GM18873 (cell line): Measurements from ENCODE around the gene CHST11.
A peak's percentile ranks its signal among the peaks of the same experiment; 100 is the strongest.

ENCODE experiments used
- ATAC-seq: cut with Tn5 transposase; IDR thresholded peaks from one replicate; pipeline ENCODE4 v1.9.1; 2021; ENCODE audit warnings: mild to moderate bottlenecking, moderate library complexity, moderate number of reproducible peaks; ENCODE audit not compliant: unreplicated experiment, low FRiP score

Gene CHST11

GRCh38 chr12:104499668-104500332, 43.1 kb downstream of the CHST11 start:
- ATAC-seq = no peak

DNA sequence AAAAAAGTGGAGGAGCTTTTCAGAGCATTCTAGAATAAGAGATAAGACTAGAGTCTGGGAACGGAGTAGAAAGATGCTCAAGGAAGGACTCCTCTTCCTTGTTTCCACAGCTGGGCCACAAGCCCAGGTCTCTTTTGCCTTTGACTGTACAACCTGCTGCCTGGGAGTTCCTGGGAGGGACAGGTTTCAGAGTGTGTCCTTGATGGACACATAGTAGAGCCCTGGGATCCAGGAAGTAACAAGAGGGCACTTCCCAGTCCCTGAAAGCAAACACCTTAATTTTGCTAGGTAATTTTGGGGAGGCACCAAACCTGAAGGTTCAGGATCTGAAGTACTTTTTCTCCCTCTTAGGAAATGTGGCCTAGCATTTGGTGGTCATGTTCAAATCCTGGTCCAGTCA, 44.4 kb downstream of the CHST11 start:
- no peak for ATAC-seq

DNA sequence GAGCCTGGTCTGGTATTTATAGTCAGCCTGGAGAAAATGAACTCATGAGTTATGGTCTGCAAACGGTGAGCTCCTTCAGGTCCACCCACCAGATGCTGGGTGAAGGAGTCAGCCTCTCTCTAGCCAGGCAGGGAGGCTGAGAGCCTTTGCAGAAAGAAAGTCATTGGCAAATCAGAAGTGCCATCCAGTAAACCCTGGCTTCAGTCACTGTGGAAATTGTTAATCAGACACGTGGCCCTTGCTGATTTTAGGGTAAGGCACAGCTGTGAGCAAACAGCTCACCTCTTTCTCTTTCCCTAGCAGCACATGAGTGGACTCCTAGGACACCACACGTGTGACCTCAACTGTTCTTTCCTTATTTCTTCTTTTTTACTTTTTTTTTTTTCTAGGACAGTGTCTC, 44.9 kb downstream of the CHST11 start:
- ATAC-seq = no peak

DNA sequence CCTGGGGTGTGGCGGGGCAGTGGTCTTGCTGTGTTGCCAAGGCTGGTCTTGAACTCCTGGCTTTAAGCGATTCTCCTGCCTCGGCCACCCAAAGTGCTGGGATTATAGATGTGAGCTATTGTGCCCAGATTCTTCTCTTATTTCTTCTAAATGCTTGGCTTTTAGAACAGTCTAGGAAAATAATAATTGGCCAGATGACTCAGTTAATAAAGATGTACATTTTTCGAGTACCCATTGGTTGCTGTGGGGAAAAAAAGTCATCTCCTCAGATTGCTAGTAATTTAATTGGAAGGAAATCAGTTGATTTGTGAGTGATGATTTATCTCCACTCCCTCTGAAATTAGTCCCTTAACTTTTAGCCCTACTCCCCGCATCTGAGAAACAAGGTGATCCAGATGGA, 45.5 kb downstream of the CHST11 start:
- no peak for ATAC-seq

DNA sequence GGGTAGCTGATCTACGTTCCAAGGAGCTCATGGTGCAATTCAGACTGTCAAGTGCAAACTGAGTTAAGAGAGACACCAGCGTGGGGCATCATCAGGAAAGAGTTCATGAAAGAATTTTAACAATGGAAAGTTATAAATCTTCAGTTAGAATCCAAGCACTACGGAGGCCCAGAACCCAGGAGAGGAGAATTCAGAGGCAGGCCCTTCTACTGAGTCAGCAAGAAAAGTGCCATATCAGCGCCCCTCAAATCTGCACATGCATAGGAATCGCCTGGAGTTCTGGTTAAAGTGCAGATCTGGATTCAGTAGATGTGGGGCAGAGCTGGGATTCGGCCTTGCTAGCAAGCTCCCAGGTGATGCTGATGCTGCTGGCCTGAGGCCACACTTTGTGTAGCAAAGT, 45.9 kb downstream of the CHST11 start:
- no peak for ATAC-seq

- ATAC-seq = no peak
Measured at GRCh38 chr12:104503191-104503590, 46.4 kb downstream of the CHST11 start.

DNA sequence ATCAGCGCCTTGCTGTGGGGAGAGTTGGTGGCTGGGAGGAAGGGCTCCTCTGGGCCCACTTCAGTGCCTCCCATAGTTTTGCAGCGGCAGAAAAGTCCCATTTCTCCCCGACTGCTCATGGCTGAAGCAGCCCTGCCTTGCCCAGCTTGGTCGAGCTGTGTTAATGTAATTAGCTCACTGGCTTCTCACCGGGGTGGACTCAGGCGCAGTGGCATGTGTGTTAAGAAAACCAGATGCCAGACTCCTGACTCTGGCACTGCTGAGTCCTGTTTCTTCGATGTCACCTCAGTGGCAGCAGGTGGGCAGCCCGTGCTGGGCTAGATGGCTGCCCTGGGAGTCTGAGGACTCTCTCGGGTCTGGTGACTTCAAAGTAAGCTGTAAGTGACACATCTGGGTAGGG, 47.4 kb downstream of the CHST11 start:
- ATAC-seq = no peak

- ATAC-seq = peak; percentile 74
Measured at GRCh38 chr12:104505095-104505818, 48.5 kb downstream of the CHST11 start.

DNA sequence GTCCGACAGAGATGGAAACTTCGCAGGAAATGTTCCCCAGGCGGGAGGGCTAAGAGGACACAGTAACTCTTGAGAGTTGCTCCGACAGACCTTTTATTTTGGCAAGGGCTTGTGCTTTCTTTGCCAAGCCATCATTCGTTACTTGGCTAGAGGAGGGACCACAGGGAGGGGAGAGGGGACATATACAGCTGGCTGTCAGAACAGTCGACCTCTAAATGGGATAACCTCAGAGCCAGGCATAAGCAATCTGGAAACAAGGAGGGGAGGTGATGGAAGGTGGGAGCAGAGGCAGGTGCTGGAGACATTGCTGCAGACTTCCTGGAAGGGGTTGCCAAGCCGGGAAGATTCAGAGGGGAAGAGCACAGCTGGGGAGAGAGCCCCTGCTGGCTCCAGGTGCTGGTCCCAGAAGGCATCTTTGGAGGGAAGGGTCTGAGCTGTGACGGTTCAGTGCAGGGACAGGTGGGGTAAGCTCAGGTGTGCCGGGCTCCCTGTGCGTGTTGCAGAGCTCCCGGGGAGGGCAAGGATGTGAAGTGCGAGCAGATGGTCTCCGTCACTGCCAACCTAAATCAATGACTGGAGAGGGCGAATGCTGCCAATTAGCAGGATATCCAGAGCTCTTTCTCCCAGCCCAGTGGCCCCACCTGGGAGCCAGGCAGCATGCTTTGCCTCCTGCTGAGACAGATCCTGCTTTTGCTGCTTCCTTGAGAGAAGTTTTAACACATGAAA, 50.1 kb downstream of the CHST11 start:
- no peak for ATAC-seq

GRCh38 chr12:104507672-104508071, 50.9 kb downstream of the CHST11 start:
- no peak for ATAC-seq

DNA sequence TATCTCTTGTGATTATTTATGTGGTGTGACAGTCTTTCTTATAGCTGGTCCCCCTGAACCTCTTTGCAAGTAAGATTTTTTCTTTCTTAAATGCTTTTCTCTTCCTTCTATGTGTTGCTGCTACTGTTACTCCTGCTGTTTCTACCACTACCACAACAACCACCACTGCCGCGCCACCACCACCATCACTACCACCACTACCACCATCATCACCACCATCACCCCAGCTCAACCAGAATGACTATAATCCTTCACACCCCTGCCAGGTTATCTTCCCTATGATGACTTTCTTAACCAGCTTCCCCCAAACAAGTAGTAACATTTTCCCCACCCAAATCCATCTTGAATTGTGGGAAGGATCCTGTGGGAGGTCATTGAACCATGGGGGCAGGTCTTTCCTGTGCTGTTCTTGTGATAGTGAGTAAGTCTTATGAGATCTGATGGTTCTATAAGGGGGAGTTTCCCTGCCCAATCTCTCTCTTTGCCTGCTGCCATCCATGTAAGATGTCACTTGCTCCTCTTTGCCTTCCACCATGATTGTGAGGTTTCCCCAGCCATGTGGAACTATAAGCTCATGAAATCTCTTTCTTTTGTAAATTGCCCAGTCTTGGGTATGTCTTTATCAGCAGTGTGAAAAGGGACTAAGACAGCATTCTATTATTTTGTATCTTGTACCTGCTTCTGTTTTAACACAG, 52.2 kb downstream of the CHST11 start:
- no peak for ATAC-seq

DNA sequence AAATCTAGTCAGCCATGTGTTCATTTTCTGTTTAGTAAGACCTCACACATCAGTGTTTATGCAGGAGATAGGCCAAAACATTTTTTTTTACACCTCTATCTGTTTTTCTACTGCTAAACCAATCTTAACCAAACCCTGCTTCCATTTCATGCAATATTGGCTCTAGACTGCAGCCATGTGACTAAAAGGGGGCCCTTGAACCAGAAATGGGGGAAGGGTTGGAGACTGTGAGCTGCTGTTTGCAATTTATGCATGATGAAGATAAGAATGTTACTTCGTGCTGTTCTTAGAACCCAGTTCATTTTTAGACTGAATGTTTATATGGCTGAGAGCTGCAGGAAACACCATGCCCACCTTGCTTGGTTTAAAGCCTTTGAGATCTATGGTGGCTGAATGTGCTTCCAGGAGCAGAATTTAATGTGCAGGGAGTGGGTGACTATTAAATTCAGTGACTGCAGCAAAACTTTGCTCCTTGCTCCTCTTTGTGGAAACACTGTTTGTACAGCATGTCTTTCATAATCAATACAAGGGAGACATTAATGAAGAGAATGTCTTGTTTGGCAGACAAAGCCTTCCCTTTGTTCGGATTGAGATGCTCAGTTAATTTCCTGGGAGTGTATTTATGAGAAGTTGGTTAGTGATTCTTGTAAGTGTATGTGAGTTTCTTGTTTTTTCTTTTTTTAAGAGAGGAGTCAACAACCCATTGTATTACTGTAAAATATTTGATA, 53.6 kb downstream of the CHST11 start:
- ATAC-seq = no peak

DNA sequence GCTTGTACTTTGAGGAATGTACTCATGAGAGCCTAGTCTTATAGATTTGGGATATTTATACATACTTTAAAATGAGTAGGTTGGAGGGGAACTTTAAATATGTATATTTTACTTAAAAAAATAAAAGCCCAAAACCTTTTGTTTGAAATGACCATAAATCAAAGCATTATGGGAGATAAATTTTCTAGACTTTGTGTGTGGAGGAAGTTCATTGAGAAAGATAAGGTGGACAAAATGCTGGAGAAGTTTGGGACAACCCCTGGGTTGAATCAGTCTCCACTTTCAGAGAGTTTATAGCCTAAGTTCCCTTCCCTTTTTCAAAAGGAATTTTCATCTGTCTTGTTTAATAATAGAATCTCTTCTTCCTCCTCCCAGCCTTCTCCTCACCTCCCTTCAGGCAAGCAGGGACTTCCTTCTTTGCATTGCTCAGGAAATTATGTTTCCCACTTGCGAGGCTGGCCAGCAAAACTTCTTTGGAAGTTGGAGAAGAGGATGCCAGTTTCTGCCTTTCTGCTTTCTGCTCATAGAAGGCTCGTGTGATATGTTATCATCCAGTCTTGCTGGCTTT, 54.2 kb downstream of the CHST11 start:
- no peak for ATAC-seq

- ATAC-seq = no peak
Measured at GRCh38 chr12:104513681-104514080, 56.9 kb downstream of the CHST11 start.

DNA sequence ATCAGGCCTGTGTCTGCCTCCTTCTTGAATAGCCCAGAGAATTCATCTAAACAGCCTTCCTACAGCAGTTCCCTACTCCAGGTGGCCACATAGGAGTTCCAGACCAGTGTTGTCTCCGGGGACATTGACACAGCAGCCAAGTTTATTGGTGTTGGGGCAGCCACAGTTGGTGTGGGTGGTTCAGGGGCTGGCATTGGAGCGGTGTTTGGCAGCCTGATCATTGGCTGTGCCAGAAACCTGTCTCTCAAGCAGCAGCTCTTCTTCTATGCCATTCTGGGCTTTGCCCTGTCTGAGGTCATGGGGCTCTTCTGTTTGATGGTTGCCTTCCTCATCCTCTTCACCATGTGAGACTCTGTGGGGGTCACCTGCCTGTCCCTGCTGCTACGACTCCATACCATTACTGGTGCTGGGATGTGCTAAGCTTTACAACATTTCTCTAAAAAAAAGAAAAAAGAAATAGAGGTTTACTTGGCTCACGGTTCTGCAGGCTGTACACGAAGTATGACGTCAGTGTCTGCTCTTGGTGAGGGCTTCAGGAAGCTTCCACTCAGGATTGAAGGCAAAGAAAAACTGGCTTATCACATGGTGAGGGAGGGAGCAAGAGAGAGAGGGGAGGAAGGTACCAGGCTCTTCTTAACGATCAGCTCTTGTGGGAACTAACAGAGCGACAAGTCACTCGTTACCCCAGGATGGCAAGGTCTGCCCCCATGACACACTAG, 57.5 kb downstream of the CHST11 start:
- ATAC-seq = no peak

DNA sequence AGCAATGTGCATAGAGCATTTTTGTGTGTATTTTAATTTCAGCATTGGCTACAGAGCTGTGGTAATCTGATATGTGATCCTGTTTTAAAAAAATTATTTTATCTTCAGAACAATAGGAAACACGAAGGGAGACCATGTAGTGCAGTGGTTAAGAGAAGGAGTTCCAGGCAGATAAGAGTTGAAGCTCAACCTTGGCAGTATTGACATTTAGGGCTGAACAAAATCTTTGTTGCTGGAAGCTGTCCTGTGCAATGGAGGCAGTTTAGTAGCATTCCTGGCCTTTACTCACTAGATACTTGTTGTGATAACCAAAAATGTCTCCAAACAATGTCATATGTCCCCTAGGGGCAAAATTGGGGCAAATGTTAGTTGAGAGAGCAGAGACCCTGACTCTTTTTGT, 59.2 kb downstream of the CHST11 start:
- ATAC-seq = no peak

- no peak for ATAC-seq
Measured at GRCh38 chr12:104516821-104517220, 60.1 kb downstream of the CHST11 start.

DNA sequence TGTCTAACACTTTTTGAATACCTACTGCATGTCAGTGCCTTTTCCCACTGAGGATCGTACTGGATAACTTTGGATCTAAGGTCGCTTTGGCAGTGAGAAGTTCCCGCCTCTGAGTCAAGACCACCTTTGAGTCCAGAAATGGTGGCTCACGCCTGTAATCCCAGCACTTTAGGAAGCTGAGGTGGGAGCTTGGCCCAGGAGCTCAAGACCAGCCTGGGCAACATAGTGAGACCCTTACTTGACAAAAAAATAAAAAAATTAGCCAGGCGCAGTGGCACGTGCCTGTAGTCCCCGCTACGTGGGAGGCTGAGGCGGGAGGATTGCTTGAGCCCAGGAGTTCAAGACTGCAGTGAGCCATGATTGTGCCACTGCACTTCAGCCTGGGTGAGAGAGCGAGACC, 61.1 kb downstream of the CHST11 start:
- no peak for ATAC-seq
